ENCODE measurements around the gene GLI1.

GLI1 gene

GRCh38 chr12:57485695-57486094, 26.1 kb downstream of the GLI1 start:
- ATAC-seq: no peak

DNA sequence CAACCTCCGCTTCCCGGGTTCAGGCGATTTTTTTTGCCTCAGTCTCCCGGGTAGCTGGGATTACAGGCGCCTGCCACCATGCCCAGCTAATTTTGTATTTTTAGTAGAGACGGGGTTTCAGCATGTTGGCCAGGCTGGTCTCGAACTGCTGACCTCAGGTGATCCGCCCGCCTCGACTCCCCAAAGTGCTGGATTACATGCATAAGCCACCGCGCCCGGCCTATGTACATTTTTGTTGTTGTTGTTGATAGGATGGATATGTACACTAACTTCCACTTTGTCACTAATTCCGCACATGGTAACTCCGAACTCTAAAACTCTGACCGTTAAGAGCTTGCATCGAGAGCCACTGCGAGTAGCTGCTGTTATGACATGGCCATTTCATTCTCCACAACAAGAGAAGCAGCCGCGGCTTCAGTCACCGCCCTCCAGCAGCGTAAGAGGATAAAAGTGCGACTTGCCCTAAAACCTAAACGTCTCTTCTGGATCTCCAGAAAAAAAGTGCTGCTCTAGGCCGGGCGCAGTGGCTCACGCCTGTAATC, 27.5 kb downstream of the GLI1 start:
- TF ChIP-seq OSR1 (CRISPR knock-in tag; IDR thresholded peaks at IDR 0.05) (no peak), TCF4 (CRISPR knock-in tag; IDR thresholded peaks at IDR 0.05; ENCODE audit: borderline replicate concordance) (no peak), ZFP30 (CRISPR knock-in tag; IDR thresholded peaks at IDR 0.05) (no peak), BACH2 (CRISPR knock-in tag; IDR thresholded peaks at IDR 0.05; ENCODE audit: borderline replicate concordance) (no peak), ARNTL (CRISPR knock-in tag; IDR thresholded peaks at IDR 0.05; ENCODE audit: borderline replicate concordance, low read depth) (no peak), PPARA (CRISPR knock-in tag; IDR thresholded peaks at IDR 0.05; ENCODE audit: borderline replicate concordance) (no peak), GLIS3 (CRISPR knock-in tag; IDR thresholded peaks at IDR 0.05) (no peak), SNAI2 (CRISPR knock-in tag; IDR thresholded peaks at IDR 0.05) (no peak), ZNF70 (CRISPR knock-in tag; IDR thresholded peaks at IDR 0.05) (no peak), ISL1 (CRISPR knock-in tag; IDR thresholded peaks at IDR 0.05) (no peak), CSDC2 (CRISPR knock-in tag; IDR thresholded peaks at IDR 0.05) (no peak), POU6F1 (CRISPR knock-in tag; IDR thresholded peaks at IDR 0.05; ENCODE audit: borderline replicate concordance, low read depth) (no peak), TOX (CRISPR knock-in tag; IDR thresholded peaks at IDR 0.05; ENCODE audit: borderline replicate concordance) (no peak), ZNF565 (CRISPR knock-in tag; conservative IDR thresholded peaks at IDR 0.05; ENCODE audit: low read depth) (no peak)
- TF ChIP-seq, protein P1, sequence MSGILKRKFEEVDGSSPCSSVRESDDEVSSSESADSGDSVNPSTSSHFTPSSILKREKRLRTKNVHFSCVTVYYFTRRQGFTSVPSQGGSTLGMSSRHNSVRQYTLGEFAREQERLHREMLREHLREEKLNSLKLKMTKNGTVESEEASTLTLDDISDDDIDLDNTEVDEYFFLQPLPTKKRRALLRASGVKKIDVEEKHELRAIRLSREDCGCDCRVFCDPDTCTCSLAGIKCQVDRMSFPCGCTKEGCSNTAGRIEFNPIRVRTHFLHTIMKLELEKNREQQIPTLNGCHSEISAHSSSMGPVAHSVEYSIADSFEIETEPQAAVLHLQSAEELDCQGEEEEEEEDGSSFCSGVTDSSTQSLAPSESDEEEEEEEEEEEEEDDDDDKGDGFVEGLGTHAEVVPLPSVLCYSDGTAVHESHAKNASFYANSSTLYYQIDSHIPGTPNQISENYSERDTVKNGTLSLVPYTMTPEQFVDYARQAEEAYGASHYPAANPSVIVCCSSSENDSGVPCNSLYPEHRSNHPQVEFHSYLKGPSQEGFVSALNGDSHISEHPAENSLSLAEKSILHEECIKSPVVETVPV (CRISPR knock-in tag; IDR thresholded peaks at IDR 0.05): no peak
- TF ChIP-seq, protein P2, sequence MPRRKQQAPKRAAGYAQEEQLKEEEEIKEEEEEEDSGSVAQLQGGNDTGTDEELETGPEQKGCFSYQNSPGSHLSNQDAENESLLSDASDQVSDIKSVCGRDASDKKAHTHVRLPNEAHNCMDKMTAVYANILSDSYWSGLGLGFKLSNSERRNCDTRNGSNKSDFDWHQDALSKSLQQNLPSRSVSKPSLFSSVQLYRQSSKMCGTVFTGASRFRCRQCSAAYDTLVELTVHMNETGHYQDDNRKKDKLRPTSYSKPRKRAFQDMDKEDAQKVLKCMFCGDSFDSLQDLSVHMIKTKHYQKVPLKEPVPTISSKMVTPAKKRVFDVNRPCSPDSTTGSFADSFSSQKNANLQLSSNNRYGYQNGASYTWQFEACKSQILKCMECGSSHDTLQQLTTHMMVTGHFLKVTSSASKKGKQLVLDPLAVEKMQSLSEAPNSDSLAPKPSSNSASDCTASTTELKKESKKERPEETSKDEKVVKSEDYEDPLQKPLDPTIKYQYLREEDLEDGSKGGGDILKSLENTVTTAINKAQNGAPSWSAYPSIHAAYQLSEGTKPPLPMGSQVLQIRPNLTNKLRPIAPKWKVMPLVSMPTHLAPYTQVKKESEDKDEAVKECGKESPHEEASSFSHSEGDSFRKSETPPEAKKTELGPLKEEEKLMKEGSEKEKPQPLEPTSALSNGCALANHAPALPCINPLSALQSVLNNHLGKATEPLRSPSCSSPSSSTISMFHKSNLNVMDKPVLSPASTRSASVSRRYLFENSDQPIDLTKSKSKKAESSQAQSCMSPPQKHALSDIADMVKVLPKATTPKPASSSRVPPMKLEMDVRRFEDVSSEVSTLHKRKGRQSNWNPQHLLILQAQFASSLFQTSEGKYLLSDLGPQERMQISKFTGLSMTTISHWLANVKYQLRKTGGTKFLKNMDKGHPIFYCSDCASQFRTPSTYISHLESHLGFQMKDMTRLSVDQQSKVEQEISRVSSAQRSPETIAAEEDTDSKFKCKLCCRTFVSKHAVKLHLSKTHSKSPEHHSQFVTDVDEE (CRISPR knock-in tag; IDR thresholded peaks at IDR 0.05): no peak
- ATAC-seq: no peak

More at GRCh38 chr12:57485695-57486094, 26.1 kb downstream of the GLI1 start:
- no peak for TF ChIP-seq ZFP3 (CRISPR knock-in tag; IDR thresholded peaks at IDR 0.05)
- no peak for TF ChIP-seq ZFP30 (CRISPR knock-in tag; IDR thresholded peaks at IDR 0.05)
- TF ChIP-seq ARNTL (CRISPR knock-in tag; IDR thresholded peaks at IDR 0.05; ENCODE audit: borderline replicate concordance, low read depth): no peak
- no peak for TF ChIP-seq ZNF8 (CRISPR knock-in tag; IDR thresholded peaks at IDR 0.05)
- TF ChIP-seq PPARA (CRISPR knock-in tag; IDR thresholded peaks at IDR 0.05; ENCODE audit: borderline replicate concordance): no peak
- no peak for TF ChIP-seq ZNF70 (CRISPR knock-in tag; IDR thresholded peaks at IDR 0.05)
- no peak for TF ChIP-seq POU6F1 (CRISPR knock-in tag; IDR thresholded peaks at IDR 0.05; ENCODE audit: borderline replicate concordance, low read depth)
- TF ChIP-seq ZC3H10 (CRISPR knock-in tag; IDR thresholded peaks at IDR 0.05): no peak
- TF ChIP-seq TOX (CRISPR knock-in tag; IDR thresholded peaks at IDR 0.05; ENCODE audit: borderline replicate concordance): no peak
- TF ChIP-seq GLIS3 (CRISPR knock-in tag; IDR thresholded peaks at IDR 0.05): no peak
- TF ChIP-seq, protein P2 (CRISPR knock-in tag; IDR thresholded peaks at IDR 0.05): no peak

Data from SK-N-SH treated with all-trans-retinoic acid at 6 μM for 48 hours (cell line).